PC-3 (cell line): ENCODE measurements around the gene MEGF10. TPM values are rescaled to one million over a fixed set of nuclear protein-coding genes. Genes with fewer than 3 reads are reported as not detected.

Source experiments
- ATAC-seq: fragments of 200-7000 bp; cut with Tn5 transposase; 2 replicates; pipeline ENCODE4 v1.9.1; 2020; ENCODE audit warnings: mild to moderate bottlenecking, moderate library complexity
- BruUV-seq: library from RNA; stranded (reverse); fragments of 400-500 nt; replicated peaks from 2 replicates; lab custom pipeline; 2021; lab: Mats Ljungman, UMichigan
- CTCF ChIA-PET: fragments of 300-600 bp; sonication (Branson Sonifier 250); formaldehyde crosslinking; loops from one replicate; lab custom pipeline; 2022; ENCODE audit warnings: antibody characterized with exemption; lab: Charles Lee
- POLR2A ChIA-PET: fragments of 300-600 bp; sonication (Branson Sonifier 250); formaldehyde crosslinking; loops from one replicate; lab custom pipeline; 2022; ENCODE audit warnings: antibody characterized with exemption; ENCODE audit not compliant: unreplicated experiment; lab: Charles Lee
- DNase-seq: peaks from one replicate; pipeline ENCODE4 v3.0.0-alpha.2; 2015
- H2AFZ ChIP-seq: fragments of 300-600 bp; sonication (generic); 2 replicates; pipeline ENCODE4 v1.6.0; 2016; ENCODE audit warnings: antibody characterized with exemption, low read length
- H3F3A ChIP-seq: fragments of 300-600 bp; sonication (generic); one replicate; pipeline ENCODE4 v1.6.0; 2017; ENCODE audit warnings: antibody characterized with exemption, low read length, control low read depth, mild to moderate bottlenecking; ENCODE audit not compliant: unreplicated experiment
- H3K27ac ChIP-seq: fragments of 300-600 bp; sonication (generic); 2 replicates; pipeline ENCODE4 v1.5.1; 2016; ENCODE audit warnings: mild to moderate bottlenecking, low read length
- H3K27me3 ChIP-seq: fragments of 300-600 bp; sonication (generic); 2 replicates; pipeline ENCODE4 v1.6.1; 2016; ENCODE audit warnings: low read length, mixed read lengths
- H3K36me3 ChIP-seq: fragments of 300-600 bp; sonication (generic); 2 replicates; pipeline ENCODE4 v1.6.1; 2016; ENCODE audit warnings: low read depth, mixed run types, low read length, mixed read lengths
- H3K4me1 ChIP-seq: fragments of 300-600 bp; sonication (generic); 2 replicates; pipeline ENCODE4 v1.5.1; 2016; ENCODE audit warnings: low read length; ENCODE audit not compliant: insufficient read depth
- H3K4me2 ChIP-seq: fragments of 300-600 bp; sonication (generic); 2 replicates; pipeline ENCODE4 v1.6.0; 2016; ENCODE audit warnings: low read length
- H3K4me3 ChIP-seq: fragments of 300-600 bp; sonication (generic); 2 replicates; pipeline ENCODE4 v1.5.1; 2016; ENCODE audit warnings: mild to moderate bottlenecking, low read length, mixed read lengths
- H3K79me2 ChIP-seq: fragments of 300-600 bp; sonication (generic); 2 replicates; pipeline ENCODE4 v1.6.1; 2017; ENCODE audit warnings: low read length, mixed read lengths
- H3K9ac ChIP-seq: fragments of 300-600 bp; sonication (generic); 2 replicates; pipeline ENCODE4 v1.6.0; 2016; ENCODE audit warnings: mild to moderate bottlenecking, low read length
- H3K9me2 ChIP-seq: fragments of 300-600 bp; sonication (generic); replicated peaks from 2 replicates; pipeline ENCODE4 v1.6.1; 2016; ENCODE audit warnings: mixed run types, low read length, mixed read lengths
- H3K9me3 ChIP-seq: fragments of 300-600 bp; sonication (generic); 2 replicates; pipeline ENCODE4 v1.6.1; 2016; ENCODE audit warnings: low read length, mixed read lengths
- H4K20me1 ChIP-seq: fragments of 300-600 bp; sonication (generic); 2 replicates; pipeline ENCODE4 v1.6.1; 2016; ENCODE audit warnings: low read length, mixed read lengths
- EZH2 ChIP-seq: fragments of 300-600 bp; sonication (generic); IDR thresholded peaks from one replicate; pipeline ENCODE4 v1.6.1; 2017; ENCODE audit warnings: antibody characterized with exemption, mild to moderate bottlenecking, low read length; ENCODE audit not compliant: unreplicated experiment
- EZH2phosphoT487 ChIP-seq: fragments of 300-600 bp; sonication (generic); IDR thresholded peaks from 2 replicates; pipeline ENCODE4 v1.6.1; 2018; ENCODE audit warnings: mild to moderate bottlenecking, antibody characterized with exemption, low read length, borderline replicate concordance
- intact Hi-C: fragments of 100-400 bp; cut with micrococcal nuclease; formaldehyde crosslinking; loops from 2 replicates; pipeline ENCODE4 v1.9.0; 2023
- total RNA-seq: library from RNA; depleted of rRNA; stranded (reverse); fragments of >200 nt; gene quantifications from 2 replicates; pipeline ENCODE4 v1.2.3, GENCODE V29; 2014
- TF ChIP-seq, protein P1 (sequence below): fragments of 300-600 bp; sonication (generic); conservative IDR thresholded peaks from 2 replicates; pipeline ENCODE4 v1.5.1; 2017; ENCODE audit warnings: antibody characterized with exemption, low read depth, mild to moderate bottlenecking, low read length

Gene MEGF10
- total RNA-seq, 1 experiment from 2014 or later: not detected

- Histone ChIP-seq H3K79me2 (no peaks in the 10 kb centered on the region), H3F3A (no peaks in the 10 kb centered on the region), H3K4me3 (no peak overlapping the region), H3K9me2 (no peaks in the 10 kb centered on the region), H3K27me3 (peaks cover 32% of the 10 kb centered on the region), H3K36me3 (no peaks in the 10 kb centered on the region), H4K20me1 (no peaks in the 10 kb centered on the region), H3K4me1 (no peaks in the 10 kb centered on the region), H3K9ac (no peak overlapping the region), H3K9me3 (no peaks in the 10 kb centered on the region), H2AFZ (no peak overlapping the region), H3K4me2 (no peak overlapping the region), H3K27ac (no peak overlapping the region)
- no peak for ATAC-seq
- no peak for TF ChIP-seq EZH2phosphoT487
- no peak for TF ChIP-seq EZH2
- TF ChIP-seq, protein P1, sequence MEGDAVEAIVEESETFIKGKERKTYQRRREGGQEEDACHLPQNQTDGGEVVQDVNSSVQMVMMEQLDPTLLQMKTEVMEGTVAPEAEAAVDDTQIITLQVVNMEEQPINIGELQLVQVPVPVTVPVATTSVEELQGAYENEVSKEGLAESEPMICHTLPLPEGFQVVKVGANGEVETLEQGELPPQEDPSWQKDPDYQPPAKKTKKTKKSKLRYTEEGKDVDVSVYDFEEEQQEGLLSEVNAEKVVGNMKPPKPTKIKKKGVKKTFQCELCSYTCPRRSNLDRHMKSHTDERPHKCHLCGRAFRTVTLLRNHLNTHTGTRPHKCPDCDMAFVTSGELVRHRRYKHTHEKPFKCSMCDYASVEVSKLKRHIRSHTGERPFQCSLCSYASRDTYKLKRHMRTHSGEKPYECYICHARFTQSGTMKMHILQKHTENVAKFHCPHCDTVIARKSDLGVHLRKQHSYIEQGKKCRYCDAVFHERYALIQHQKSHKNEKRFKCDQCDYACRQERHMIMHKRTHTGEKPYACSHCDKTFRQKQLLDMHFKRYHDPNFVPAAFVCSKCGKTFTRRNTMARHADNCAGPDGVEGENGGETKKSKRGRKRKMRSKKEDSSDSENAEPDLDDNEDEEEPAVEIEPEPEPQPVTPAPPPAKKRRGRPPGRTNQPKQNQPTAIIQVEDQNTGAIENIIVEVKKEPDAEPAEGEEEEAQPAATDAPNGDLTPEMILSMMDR: no peak
- CTCF ChIA-PET: no interaction called here
- no peak for DNase-seq
- POLR2A ChIA-PET: no interaction called here
- intact Hi-C loops: no loop called here
- no TSS peak for BruUV-seq
Observed at GRCh38 chr5:127359502-127359901, 68.9 kb downstream of the MEGF10 start.

DNA sequence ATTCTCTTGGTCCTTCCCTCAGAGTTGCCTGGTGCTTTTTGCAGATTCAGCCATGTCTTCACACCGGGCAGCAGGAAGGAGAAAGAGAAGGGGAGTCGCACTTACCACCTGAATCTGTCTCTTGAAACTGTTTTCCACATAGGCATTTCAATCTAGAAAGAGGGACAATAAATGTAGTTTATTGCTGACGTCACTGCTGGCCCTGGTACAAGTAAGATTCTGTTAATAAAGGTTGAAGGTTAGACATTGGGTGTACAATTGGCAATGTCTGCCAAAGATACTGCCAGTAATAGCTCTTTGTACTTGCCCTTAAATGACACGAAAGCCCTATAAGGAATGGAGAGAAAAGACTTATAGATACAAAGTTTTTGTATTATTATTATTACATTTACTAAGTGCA, 72.8 kb downstream of the MEGF10 start:
- H3K4me1 ChIP-seq: no peaks in the 10 kb centered on the region
- H3K27ac ChIP-seq: no peak overlapping the region
- no peak overlapping the region for H3K9ac ChIP-seq
- ChIA-PET POLR2A (no interaction called here), CTCF (no interaction called here)
- H3K9me3 ChIP-seq: no peaks in the 10 kb centered on the region
- no peak overlapping the region for H2AFZ ChIP-seq
- no peaks in the 10 kb centered on the region for H3K79me2 ChIP-seq
- no peaks in the 10 kb centered on the region for H4K20me1 ChIP-seq
- DNase-seq (no peak), ATAC-seq (no peak)
- no peak overlapping the region for H3K4me2 ChIP-seq
- TF ChIP-seq, protein P1: no peak
- TF ChIP-seq EZH2: no peak
- no peak for TF ChIP-seq EZH2phosphoT487
- H3K4me3 ChIP-seq: no peak overlapping the region
- BruUV-seq: no TSS peak
- peaks cover 21% of the 10 kb centered on the region for H3K27me3 ChIP-seq
- H3K9me2 ChIP-seq: no peaks in the 10 kb centered on the region
- no peaks in the 10 kb centered on the region for H3F3A ChIP-seq
- intact Hi-C loops: no loop called here
- no peaks in the 10 kb centered on the region for H3K36me3 ChIP-seq

DNA sequence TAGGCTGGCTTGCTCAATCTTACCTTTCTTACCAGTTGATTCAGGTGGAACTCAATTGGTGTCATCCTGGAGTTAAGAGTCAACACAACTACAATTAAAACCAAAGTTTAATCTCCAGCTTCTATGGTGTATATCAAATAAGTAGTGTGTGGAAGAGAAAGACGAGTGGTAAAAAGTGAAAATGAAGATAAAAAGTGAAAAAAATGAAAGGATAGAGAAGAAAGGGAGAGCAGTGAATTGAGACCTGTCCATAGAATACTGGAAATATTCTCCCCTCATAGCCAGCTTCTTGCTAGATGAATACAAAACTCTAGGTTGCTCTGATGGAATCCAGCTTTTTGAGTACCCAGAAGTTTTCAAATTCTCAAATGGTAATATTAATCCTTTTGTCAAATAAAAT, 76.4 kb downstream of the MEGF10 start:
- TF ChIP-seq, protein P1: no peak
- TF ChIP-seq EZH2 (no peak), EZH2phosphoT487 (no peak)
- ChIA-PET POLR2A (no interaction called here), CTCF (no interaction called here)
- intact Hi-C loops: no loop called here
- H3K27me3 ChIP-seq: peaks cover 44% of the 10 kb centered on the region
- H3K9me3 ChIP-seq: no peaks in the 10 kb centered on the region
- H2AFZ ChIP-seq: no peak overlapping the region
- H3F3A ChIP-seq: no peaks in the 10 kb centered on the region
- DNase-seq: no peak
- H3K79me2 ChIP-seq: no peaks in the 10 kb centered on the region
- H3K36me3 ChIP-seq: no peaks in the 10 kb centered on the region
- H3K9ac ChIP-seq: no peak overlapping the region
- BruUV-seq: no TSS peak
- no peaks in the 10 kb centered on the region for H3K4me1 ChIP-seq
- no peak overlapping the region for H3K4me3 ChIP-seq
- no peak overlapping the region for H3K27ac ChIP-seq
- ATAC-seq: no peak
- no peak overlapping the region for H3K4me2 ChIP-seq
- H3K9me2 ChIP-seq: no peaks in the 10 kb centered on the region
- H4K20me1 ChIP-seq: no peaks in the 10 kb centered on the region
